ENCODE results near the gene JMY.
"Not testable (repeated sequence)": the region's sequence is repeated elsewhere in the genome, so short reads cannot be mapped to it uniquely, and the experiment has no call there.

The JMY gene

GRCh38 chr5:79237740-79238560 lies 2.0 kb downstream of the JMY start:
- DNase-seq (ENCODE audit: low read depth) = no peak

- no peak for DNase-seq (ENCODE audit: low read depth)
Observed at GRCh38 chr5:79240561-79240960, 4.6 kb downstream of the JMY start.

GRCh38 chr5:79241535-79241979 lies 5.6 kb downstream of the JMY start:
- DNase-seq (ENCODE audit: low read depth) = no peak

GRCh38 chr5:79242242-79243039 lies 6.5 kb downstream of the JMY start:
- no peak for DNase-seq (ENCODE audit: low read depth)

- no peak for DNase-seq (ENCODE audit: low read depth)
Observed at GRCh38 chr5:79243224-79243623, 7.3 kb downstream of the JMY start.

DNA sequence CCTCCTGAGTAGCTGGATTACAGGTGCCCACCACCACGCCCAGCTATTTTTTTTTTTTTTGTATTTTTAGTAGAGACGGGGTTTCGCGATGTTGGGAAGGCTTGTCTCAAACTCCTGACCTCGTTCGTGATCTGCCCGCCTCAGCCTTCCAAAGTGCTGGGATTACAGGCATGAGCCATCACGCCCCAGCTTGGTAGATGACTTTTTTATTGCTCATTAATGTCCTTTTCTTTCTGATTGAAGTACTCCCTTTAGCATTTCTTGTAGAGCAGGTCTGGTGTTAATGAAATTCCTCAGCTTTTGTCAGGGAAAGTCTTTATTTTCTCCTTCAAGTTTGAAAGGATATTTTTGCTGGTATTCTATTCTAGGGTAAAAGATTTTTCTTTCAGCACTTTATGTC lies 18.1 kb downstream of the JMY start:
- DNase-seq (ENCODE audit: low read depth) = not testable (repeated sequence)

DNA sequence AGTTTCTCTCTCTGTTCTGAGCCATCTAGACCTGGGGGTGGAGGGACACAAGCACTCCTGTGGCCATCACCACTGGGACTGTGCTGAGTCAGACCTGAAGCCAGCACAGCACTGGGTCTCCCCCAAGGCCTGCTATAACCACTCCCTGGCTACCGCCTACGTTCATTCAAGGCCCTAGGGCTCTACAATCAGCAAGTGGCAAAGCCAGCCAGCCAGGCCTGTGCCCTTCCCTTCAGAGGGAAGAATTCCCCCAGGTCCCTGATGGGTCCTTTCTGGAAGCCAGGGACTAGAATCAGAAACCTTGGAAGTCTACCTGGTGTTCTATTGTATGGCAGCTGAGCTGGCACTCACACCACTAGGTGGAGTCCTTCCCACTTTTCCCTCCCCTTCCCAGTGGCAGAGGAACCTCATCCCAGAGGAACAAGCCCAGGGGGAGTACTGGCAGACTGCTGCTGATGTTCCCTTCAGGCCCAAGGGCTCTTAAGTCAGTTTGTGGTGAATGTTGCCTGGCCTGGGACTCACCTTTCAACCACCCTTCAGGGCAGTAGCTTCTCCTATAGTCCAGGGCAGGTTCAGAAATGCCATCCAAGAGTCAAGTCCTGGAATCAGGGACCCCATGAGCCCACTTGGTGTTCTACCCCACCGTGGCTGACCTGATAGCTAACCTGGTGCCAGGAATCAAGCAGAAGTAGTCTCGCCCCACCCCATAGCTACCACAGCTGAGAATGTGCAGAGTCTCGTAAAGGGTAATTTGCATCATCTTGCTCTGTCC lies 20.0 kb downstream of the JMY start:
- DNase-seq (ENCODE audit: low read depth) = no peak

DNA sequence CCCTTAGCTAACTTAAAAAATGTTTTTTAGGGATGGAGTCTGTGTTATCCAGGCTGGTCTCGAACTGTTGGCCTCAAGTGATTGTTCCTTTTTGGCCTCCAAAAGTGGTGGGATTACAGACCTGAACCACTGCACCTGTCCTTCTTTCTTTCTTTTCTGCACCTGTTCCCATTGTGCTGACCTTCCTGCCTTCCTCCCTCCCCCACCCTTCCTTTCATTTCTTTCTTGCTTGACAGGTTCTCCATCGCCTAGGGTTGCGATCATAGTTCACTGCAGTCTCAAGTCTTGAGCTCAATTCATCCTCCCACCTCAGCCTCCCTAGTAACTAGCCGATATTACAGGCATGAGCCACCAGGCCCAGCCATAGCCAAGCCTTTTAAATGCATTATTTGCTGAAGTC lies 20.6 kb downstream of the JMY start:
- DNase-seq (ENCODE audit: low read depth) = no peak

GRCh38 chr5:79257314-79257713 lies 21.4 kb downstream of the JMY start:
- DNase-seq (ENCODE audit: low read depth) = no peak

DNA sequence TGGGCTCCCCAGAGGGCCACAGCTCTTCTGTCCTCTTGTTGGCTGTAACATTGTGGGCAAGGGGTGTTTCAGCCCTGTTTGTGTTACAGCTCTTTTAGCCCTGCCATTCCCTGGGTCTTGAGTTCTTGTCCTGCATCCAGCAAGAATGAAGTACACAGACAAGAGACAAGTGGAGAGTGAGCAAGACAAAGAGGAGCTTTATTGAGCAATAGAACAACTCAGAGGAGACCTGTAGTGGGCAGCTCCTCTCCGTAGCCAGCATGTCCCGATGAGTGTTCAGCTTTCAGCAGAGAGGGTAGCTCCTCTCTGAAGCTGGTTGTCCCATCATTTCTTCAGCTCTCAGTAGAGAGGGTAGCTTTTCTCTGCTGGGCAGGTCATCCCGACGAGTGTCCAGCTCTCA lies 22.9 kb downstream of the JMY start:
- DNase-seq (ENCODE audit: low read depth) = no peak

- DNase-seq (ENCODE audit: low read depth) = no peak
Observed at GRCh38 chr5:79259383-79259782, 23.5 kb downstream of the JMY start.

DNA sequence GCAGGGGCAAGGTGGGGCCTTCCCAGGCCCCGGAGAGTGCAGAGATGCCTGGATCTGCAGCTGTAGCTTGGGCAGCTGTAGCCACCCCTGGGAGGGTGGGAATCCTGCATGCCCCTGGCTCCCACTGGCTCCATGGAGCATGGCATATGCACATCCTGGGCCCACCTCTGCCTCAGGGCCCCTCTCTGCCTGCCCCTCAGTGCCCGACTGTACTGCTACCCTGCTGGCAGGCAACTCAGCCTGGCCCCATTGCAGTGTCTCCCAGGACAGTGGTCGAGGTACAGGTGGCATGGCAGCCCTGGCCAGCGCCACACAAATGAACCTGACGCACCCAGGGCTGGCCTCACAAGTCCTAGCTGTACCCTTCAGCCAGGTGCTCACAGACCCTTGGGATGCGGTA lies 23.9 kb downstream of the JMY start:
- no peak for DNase-seq (ENCODE audit: low read depth)

DNA sequence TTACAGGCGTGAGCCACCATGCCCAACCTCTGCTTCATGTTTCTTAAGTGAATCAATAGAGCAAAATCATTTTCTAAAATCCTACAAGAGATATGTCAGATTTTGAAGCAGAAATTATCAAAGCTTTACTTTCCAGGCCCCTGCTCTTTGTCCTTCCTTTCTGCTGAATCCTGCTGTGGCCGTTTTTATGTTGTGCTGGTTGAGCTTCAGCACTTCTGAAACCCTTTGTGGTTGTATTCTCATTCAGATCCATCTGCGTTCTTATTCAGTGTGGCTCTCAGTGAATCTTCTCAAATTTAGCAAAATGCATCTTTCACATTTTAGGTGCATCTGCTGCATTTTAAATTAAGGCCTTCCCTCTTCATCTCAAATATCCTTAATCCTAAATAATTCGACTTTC lies 26.0 kb downstream of the JMY start:
- DNase-seq (ENCODE audit: low read depth) = no peak

DNA sequence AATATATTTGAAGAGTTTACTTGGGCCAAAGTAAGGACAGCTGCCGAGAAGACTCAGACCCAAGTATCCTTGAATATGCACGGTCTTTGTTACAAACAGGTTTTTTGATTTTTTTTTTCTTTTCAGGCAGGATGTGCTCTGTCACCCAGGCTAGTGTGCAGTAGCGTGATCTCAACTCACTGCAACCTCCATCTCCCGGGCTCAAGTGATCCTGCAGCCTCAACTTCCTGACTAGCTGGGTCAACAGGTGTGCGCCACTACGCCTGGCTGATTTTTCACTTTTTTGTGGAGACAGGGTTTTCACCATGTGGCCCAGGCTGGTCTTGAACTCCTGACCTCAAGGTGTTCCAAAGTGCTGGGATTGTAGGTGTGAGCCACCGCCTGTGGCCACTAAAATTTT lies 27.4 kb downstream of the JMY start:
- DNase-seq (ENCODE audit: low read depth) = no peak

DNA sequence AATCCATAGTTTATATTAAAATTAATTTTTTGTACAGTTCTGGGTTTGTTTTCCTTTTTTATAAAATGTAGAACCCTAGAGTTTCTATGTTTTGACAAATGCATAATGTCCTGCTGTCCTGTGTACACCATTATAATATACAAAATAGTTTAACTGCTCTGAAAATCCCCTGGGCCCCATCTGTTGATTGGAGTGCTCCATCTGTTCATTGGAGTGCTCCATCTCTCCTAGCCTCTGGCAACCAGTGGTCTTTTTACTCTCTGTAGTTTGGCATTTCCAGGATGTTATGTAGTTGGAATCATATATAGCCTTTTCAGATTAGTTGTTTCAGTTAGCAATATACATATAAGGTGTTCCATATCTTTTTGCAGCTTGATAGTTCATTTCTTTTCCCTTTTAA lies 31.2 kb downstream of the JMY start:
- DNase-seq (ENCODE audit: low read depth) = no peak

DNA sequence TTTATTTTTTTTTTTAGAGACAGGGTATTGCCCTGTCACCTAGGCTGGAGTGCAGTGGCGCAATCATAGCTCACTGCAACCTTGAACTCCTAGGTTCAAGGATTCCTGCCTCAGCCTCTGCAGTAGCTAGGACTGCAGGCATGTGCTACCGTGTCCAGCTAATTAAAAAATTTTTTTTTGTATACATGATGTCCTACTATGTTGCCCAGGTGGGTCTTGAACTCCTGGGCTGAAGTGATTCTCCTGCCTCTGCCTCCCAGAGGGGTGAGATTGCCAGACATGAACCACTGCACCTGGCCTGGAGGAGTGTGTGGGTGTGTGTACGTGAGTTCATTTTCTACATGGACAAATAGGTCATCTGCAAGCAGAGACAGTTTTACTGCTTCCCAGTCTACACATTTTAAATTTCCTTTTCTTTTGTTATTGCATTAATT lies 33.8 kb downstream of the JMY start:
- no peak for DNase-seq (ENCODE audit: low read depth)

DNA sequence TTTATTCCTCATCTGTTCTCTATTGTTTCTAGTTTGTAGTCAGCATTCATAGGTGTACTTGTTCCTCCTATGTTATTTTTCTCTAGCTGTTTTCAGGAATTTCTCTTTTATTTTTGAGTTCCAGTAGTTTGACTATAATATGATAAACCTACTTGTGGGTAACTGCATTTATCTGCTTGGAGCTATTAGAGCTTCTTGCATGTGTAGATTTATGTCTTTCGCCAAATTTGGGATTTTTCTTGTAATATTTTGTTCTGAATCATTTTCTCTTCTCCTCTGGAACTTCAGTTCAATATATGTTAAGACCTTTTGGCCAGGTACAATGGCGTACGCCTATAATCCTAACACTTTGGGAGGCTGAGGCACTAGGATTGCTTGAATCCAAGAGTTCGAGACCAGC lies 37.4 kb downstream of the JMY start:
- no peak for DNase-seq (ENCODE audit: low read depth)

GRCh38 chr5:79284846-79285245 lies 48.9 kb downstream of the JMY start:
- DNase-seq (ENCODE audit: low read depth) = no peak

GRCh38 chr5:79285285-79285684 lies 49.4 kb downstream of the JMY start:
- DNase-seq (ENCODE audit: low read depth) = no peak

DNA sequence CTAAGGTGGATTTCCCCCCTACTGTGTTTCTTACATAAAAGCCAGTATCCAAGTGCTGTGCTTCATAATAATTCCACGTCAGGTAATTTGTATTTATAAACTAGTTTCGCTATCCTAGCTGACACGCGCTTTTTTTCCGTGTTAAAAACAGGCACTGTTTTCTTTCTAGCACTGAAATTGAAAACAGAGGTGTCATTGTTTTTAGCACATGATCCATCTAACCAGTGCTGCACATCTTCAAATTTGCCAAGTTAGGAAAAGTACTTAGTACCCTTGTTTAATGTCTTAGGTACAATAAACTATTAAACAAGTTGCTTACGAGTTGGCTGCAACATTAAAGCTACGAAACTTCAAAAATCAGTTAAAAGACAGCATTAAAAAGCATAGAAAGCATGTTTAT lies 49.9 kb downstream of the JMY start:
- DNase-seq (ENCODE audit: low read depth) = no peak

DNA sequence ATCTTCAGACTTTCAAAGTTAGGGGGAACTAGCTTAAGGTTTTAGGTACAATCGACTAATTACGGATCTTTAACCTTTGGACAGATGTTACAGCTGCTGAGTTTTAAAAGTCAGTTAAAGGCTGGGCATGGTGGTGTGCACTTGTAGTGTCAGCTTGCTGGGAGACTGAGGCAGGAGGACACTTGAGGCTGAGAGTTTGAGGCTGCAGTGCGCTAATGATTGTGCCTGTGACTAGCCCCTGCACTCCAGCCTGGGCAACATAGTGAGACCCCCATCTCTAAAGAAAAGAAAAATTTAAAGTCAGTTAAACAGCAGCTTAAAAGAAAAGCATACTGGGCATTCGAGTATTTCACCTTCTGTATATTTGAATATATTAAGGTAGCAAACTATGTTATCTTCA lies 51.4 kb downstream of the JMY start:
- no peak for DNase-seq (ENCODE audit: low read depth)

DNA sequence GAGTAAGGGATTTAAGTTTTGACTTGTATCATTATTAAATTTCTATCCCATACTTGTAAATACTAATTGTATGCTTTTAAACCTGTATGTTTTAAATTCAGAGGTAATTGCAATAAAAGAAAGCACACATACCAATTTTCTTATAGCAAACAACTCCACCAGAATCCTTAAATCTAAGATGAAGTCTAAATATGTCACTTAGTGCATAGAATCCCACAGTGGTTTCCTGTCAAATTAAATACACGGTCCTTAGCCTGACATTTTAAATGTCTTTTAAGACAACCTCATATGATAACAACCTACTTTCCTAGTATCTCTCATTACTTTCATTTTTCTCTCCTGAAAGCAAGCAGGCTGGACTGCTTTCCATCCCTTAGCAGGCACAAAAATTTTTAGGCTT lies 52.0 kb downstream of the JMY start:
- no peak for DNase-seq (ENCODE audit: low read depth)

- no peak for DNase-seq (ENCODE audit: low read depth)
Observed at GRCh38 chr5:79295029-79295428, 59.1 kb downstream of the JMY start.
